GM18520 (cell line): ENCODE results near the gene CDIPT.
A peak's percentile ranks its signal among the peaks of the same experiment; 100 is the strongest.
"Not testable (repeated sequence)": the region's sequence is repeated elsewhere in the genome, so short reads cannot be mapped to it uniquely, and the experiment has no call there.

Source experiments
- ATAC-seq: cut with Tn5 transposase; IDR thresholded peaks from one replicate; pipeline ENCODE4 v1.9.1; 2021; ENCODE audit not compliant: unreplicated experiment

Gene CDIPT, protein sequence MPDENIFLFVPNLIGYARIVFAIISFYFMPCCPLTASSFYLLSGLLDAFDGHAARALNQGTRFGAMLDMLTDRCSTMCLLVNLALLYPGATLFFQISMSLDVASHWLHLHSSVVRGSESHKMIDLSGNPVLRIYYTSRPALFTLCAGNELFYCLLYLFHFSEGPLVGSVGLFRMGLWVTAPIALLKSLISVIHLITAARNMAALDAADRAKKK

DNA sequence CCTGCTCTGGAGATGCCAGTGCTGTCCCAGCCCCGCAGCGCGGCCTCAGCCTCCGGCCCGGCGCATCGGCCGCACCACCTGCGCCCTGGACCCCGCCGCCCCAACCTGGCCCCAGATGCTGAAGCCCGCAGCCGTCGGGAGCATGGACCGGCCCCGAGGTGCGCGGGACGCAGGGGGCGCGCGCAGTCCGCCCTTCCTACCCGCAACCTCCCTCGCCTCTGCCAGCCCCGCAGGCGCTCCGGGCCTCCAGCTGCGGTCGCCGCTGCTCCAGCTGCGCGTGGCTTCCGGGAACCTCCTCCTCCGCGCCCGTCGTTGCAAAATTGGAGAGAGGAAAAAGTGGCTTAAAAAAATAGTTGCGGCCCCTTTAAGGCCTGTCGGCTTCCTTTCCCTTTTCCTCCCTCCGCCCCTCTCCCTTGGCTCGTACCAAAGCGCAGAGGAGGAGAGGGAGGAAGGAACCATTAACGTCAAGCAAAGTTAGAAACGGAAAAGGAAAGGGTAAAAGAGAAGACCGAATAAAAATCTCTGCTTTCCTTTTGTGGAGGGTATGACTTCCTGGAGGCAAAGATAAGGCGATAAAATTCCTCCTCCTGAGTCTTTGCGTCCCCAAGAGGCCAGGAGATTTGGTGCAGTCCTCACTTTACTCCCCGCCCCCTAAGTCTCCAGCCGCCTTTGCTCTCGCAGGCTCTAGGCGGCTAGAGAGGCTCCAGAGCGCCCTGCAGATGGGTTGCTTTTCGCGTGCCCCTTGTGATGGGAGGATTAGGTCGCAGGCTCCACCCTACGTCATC, at the start of gene CDIPT:
Gene CDIPT (minus strand): TSS at position 343 of the 785 bp plus-strand sequence. CDS start 369 bp downstream, outside the sequence.
- peak; percentile 72 for ATAC-seq

DNA sequence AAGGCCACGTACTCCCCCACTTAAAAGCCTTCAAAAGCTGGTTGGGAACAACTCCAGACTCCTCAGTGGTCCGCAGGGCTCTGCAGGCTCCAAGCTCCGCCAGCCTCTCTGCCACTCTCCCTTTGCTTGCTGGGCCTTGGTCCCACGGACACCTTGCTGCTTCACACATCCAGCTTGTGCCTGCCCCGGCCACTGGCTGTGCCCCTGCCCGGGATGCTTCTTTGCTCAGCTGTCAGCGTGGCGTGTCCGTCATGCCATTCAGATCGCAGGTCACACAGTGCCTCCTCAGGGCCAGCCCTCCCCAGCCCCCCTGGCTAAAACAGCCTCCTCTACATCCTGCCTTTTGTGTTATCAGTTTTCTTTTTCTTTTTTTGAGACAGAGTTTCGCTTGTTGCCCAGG, 49.1 kb upstream of the CDIPT start:
- ATAC-seq, result no peak

DNA sequence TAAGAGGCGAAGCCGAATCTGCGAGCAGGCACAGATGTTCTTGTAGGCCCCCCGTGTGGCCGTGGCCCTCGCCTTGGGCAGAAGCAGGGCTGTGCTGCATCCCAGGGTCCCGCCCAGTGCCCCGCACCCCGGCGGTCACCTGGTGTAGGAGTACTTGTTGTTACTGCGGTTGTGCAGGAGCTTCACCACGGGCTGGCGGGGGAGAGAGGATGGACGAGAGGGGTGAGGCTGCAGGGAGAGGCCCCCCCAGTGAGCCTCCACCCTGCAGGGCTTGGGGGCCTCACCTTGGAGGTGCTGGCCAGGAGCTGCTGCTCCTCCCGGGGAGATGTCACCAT, 48.6 kb upstream of the CDIPT start:
- ATAC-seq, result no peak

DNA sequence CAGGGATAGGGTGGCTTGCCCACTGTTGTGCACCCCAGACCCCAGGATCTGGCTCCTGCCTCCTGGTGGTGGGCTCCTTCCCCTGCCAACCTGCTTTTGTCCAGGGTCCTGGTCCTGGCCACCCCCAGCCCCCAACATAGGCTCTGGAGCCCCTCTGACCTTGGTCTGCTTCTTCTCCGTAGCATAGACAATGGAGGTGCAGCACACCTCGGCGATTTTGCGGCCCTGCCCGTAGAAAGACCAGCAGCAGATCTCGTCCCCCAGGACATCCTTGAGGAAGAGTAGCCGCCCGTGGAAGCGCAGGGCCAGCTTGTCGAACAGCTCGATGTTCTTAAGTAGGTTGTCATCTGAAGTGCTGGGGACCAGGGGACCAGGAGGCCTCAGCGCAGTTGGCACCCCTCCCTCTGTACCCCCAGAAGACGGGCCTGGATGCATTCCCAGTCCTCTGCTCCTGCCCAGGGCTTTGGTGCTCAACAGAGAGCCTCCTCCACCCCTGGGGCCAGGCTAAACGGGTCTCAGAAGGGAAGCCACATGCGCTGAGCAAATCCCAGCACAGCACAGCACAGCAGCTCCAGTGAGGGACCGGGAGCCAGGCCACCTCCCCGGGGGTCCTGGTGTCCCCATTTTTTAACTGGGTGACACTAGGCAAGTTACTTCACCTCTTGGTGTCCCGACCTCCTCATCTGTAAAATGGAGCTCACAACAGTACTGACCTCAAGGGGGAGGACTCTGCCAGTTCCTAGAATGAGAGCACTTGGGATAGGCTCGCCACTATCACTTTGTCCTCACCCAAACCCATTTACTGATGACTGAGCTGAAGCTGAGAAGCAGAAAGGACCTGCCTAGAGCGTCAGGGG, 48.0 kb upstream of the CDIPT start:
- no peak for ATAC-seq

DNA sequence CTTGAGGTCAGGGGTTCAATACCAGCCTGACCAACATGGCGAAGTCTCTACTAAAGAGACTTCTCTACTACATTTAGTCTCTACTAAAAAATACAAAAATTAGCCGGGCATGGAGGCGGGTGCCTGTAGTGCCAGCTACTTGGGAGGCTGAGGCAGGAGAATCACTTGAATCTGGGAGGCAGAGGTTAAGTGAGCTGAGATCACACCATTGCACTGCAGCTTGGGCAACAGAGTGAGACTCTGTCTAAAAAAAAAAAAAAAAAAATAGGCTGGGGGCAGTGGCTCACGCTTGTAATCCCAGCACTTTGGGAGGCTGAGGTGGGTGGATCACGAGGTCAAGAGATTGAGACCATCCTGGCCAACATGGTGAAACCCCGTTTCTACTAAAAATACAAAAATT, 46.8 kb upstream of the CDIPT start:
- not testable (repeated sequence) for ATAC-seq

DNA sequence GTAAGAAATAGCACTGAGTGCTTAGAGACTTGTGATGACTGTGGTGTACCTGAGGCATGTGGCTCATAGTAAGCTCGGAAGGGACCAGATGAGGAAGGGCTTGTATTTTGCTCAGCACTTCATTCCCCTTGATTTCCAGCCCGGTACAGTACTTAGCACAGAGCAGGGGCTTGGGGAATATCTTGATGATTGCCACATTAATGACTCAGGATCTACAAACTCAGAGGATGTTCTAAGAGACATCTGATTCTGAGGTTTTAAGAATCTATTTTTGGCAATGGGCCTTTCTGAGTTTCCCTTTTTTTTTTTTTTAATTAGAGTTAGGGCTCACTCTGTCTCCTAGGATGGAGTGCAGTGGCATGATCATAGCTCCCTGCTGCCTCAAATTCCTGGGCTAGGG, 46.4 kb upstream of the CDIPT start:
- ATAC-seq, result no peak

DNA sequence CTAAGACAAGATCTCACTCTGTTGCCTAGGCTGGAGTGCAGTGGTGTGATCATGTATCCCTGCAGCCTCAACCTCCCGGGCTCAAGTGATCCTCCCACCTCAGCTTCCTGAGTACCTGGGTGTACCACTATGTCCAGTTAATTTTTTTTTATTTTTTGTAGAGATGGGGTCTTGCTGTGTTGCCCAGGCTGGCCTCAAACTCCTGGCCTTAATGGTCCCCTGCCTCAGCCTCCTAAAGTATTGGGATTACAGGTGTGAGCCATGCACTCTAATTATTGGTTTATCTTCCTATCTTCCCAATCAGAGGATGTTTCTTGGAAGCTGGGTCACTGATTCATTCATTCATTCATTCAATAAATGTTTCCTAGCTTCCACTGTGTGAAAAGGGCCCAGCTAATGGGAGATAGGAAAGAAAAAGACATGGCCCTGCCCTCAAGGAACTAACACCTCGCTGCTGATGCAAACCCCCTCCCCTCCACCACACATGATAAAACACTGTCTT, 45.7 kb upstream of the CDIPT start:
- no peak for ATAC-seq

DNA sequence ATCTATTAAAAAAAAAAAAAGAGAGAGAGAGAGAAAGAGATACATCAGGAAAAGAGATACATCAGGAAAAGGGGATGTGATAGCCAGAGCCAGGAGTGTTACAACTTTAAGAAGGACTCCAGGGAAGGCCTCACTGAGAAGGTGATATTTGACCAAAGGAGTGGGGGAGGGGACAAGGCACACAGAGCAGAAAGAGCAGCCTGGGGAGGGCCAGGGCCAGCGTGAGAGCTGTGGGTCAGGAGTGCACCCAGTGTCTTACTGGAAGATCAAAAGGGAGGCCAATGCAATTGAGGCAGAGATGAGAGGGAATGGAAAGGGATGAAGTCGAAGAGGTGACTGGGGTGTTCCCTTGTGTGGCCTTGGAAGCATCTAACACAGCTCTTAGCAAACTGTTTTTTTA, 44.9 kb upstream of the CDIPT start:
- ATAC-seq, result no peak

DNA sequence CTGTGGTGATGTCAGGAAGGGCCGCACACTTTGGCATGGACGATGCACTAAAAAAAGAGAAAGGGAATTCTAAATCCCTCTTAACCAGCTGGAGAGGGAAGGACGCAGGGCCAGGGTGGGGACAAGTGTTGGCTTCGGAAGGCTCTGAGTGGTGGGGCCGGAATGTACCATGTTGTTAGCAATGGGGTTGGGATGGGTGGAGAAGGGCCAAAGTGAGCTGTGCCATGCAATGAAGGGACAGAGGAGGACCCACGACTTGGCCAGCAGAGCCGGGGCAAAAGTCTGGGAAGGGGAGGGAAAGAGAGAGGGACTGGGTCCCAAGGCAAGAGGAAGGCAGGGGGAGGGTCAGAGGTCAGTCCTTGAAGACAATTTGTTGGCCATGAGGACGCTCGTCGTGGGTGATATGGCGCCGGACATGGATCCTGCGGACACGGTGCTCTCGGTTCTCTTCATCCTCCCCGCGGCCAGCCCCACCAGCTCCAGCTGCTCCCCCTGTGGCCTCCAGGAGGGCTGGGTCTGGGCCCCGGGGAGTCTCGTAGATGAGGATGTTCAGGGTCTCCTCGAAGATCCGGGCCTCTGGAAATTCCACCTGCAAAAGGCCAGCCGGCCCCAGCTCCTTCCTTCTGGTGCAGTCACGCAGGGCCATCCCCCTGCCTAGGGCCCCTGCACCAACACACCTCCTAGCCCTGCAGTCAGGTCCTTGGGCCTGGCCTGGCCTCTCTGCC, 43.7 kb upstream of the CDIPT start:
- ATAC-seq, result no peak

DNA sequence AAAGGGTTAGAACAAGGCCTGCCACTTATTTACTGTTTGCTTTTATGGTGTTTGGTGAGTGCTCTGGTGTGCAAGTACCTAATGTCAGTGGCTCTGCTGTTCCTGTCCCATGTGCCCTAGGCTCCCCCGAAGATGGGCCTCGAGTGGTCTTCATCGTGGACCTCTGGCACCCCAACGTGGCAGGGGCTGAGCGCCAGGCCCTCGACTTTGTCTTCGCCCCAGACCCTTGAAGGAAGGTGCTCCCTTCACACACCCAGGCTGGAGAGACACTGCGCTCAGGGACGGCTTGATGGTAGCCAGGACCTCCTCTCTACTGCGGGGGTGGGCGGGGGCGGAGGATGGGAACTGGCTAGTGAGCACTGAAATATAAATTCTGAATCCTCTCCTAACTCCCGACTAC, 42.6 kb upstream of the CDIPT start:
- ATAC-seq, result no peak

DNA sequence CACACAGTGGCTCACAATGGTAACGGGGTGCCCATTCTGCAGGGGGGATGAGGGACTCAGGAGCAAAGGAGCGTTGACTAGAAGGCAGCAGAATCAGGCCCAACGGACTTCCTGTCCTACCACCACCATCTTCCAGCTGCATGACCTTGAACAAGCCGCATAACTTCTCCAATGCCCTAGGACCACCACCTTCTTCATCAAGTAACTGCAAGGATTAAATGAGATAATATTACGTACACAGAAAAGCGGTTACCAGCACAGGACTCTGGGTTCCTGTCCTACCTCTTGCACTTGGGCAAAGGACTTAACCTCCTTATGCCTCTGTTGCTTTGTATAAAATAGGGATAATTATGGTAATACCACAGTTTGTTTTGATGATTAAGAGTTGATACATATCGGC, 41.9 kb upstream of the CDIPT start:
- ATAC-seq, result no peak

DNA sequence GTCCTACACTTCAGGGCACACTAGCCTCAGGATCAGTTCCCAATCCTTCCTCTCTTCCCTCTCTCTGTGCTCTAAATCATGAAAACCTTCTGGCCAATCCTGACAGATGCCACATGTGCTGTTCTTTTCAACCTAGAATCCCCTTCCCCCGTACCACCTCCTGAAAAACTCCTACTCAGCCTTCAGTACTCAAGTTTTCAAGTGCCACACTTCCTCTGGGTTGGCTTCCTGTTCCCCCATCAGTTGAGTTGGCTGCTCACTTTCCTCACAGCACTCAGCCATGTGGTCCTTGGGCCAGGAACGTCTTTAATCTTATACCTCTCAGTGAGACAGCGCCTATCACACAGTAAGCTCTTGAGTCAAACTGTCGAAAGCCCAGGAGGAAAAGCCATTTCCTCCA, 40.6 kb upstream of the CDIPT start:
- ATAC-seq, result no peak

DNA sequence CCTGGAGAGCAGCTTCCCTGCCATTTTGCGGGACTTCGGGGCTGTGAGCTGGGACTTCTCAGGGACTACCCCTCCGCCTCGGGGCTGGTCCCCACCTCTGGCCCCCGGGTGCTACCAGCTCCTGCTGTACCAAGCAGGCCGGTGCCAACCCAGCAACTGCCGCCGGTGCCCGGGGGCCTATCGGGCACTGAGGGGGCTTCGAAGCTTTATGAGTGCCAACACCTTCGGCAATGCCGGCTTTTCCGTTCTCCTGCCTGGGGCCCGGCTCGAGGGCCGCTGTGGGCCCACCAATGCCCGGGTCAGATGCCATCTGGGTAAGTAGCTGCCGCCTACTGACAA, 38.5 kb upstream of the CDIPT start:
- no peak for ATAC-seq

DNA sequence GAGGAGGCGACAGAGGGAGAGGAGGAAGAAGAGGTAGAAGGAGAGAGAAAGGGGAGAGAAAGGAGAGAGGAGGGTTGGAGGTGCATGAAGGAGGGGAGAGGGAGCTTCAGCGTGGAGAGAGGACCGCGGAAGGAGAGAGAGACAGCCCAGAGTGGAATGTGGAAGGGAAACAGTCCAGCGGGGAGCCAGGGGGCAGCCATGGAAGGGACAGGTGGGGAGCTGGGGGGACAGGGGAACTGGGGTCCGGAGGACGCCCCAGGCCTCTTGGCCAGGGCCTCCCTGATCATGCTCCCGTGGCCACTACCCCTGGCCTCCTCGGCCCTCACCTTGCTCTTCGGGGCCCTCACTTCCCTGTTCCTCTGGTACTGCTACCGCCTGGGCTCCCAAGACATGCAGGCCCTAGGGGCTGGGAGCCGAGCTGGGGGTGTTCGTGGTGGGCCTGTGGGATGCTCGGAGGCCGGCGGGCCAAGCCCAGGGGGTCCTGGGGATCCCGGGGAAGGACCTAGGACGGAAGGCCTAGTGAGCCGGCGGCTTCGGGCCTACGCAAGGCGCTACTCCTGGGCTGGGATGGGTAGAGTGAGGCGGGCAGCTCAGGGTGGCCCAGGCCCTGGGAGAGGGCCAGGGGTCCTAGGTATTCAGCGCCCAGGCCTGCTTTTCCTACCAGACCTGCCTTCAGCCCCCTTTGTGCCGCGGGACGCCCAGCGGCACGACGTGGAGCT, 38.0 kb upstream of the CDIPT start:
- ATAC-seq, result no peak

DNA sequence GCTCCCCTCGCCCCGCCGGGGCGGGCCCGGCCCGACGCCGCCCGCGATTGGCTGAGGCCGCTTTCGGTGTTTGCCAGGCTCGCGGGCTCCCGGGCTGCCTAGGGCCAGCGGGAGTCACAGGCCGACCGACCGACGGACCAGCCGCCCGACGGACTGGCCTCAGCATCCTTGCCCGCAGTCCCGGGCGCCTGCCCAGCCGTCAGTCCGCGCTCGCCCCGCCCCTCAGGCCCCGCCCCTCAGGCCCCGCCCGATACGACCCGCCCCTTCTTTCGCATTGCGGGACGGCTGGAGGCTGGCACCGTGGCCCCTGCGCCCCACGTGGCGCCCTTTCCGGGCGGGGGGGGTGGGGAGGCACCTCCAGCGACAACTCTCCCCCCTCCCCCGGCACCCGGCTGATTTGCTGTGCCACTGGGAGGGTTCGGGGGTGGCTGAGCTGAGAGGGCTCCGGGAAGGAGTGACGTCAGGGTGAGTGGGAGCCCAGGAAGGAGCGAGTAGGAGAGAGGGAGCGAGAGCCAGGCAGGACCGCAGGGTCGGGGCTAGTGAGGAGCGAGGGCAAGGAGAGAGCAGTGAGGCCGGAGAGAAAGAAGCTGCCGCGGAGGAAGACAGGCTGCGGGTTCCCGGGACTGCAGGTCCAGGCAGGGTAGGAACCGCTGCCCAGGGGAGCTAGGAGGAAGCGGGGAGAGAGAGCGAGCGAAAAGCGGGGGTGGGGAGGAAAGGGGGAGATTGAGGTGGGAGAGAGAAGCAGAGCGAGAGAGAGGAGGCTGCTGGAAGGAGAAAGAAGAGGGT, 37.3 kb upstream of the CDIPT start, which contains the start of gene ASPHD1:
Gene ASPHD1 (plus strand): TSS at position 387 of the 786 bp plus-strand sequence. CDS start 484 bp downstream, outside the sequence.
- peak; percentile 55 for ATAC-seq

DNA sequence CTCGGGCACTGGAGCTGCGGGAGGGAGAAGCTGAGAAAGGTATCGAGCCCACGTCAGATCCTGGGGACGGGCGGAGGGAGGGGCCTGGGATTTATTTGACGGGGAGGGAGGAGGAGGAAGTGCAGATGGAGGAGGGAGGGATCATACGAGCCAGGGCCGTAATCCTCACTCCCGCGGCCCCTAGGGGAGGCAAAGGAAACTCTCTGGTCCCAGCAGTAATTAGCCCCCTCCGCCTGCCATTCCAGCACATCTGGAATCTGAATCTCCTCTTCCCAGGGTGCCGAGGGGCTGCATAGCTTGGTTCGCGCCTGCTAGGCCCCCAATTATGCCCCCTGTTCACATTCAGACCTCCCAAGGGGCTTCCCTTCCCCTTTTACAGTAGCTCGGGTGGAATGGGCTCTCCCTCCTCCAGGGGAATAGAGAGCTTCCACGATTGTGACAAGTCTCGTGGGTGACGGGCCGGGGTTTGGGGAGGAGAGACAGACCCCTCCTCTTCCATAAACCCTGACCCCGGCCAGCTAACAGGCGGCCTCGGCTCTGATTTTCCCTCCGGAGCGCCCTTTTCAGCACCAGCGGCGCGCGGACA, 36.6 kb upstream of the CDIPT start, which contains the start of gene SEZ6L2:
Gene SEZ6L2 (minus strand): TSS at position 35 of the 586 bp plus-strand sequence. CDS start 531 bp downstream, outside the sequence.
- no peak for ATAC-seq

DNA sequence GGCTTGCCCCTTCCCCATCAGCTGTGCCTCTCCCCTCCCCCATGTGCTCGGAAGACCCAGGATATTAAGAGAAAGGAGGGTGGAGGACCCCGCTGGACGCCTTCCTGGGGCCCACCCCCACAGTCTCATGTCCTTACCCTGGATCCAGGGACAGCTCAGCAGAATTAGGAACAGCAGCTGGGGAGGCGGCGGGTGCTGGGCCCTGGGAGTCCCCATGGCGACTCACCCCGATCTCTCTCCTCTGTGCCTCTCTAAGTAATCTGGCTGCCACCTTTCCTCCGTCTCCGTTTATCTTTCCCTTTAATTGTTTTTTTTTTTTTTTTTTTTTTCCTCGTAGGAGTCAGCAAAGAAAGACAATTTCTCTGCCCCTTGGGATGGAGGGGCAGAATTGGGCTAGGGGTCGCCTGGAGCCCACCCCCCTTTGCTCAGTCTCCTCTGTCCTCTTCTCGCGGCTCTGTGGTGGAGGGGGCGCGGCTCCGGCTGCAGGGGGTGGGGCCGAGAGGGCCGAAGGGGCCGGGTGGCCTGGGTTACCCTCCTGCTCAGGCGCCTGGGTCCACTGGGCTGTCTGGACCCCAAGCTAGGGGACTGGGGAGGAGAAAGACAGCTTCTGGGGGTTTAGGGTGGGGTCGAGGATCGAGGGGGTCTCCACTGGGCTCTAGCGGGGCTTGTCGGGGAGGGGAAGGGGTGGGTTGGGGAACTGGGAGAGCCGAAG, 35.9 kb upstream of the CDIPT start:
- ATAC-seq, result no peak

DNA sequence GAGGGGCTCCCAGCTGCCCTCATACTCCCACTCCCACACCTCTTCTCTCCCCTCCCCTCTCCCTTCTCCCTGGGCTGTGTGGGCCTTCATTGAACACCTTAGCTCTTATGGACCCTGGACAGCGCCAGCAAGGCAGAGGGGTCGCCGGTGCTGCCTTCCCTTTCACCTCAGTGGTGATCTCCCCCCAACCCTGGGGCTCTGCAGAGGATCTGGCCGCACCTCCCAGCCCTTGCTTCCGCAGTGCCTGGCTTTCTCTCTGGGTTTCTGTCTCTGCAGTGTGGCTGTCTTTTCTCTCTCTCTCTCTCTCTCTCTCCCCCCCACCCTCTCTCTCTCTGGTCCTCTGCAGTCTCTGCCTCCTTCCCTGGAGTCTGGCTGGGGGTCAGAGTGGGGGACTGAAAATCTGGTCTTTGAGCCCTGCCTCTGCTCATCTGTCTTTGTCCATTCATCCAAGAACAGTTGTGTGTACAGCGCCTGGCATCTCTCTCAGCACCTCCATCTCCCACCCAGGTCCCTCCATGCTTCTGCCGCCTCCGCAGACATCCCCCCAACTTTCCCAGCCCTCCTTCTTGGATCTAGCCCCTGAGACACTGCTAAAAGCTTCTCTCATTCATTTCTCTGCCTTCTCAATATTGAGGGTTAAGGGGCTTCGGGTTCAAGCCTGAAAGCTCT, 35.2 kb upstream of the CDIPT start:
- no peak for ATAC-seq
